Nephron progenitor cell (in vitro differentiated cells): ENCODE results near the gene CDH22.

ENCODE experiments used
- DNase-seq: peaks from one replicate; pipeline ENCODE4 v3.0.0; 2021
- H3K27ac Mint-ChIP-seq: 2 replicates; pipeline ENCODE4 v1.8.0; 2021; ENCODE audit warnings: mild to moderate bottlenecking, moderate library complexity, mixed read lengths
- H3K27me3 Mint-ChIP-seq: 2 replicates; pipeline ENCODE4 v1.8.0; 2021; ENCODE audit warnings: mild to moderate bottlenecking, low read depth, mixed read lengths; ENCODE audit not compliant: poor library complexity
- H3K36me3 Mint-ChIP-seq: 2 replicates; pipeline ENCODE4 v1.8.0; 2021; ENCODE audit warnings: low read depth, mixed read lengths
- H3K4me1 Mint-ChIP-seq: 2 replicates; pipeline ENCODE4 v1.8.0; 2021; ENCODE audit warnings: mixed read lengths
- H3K4me3 Mint-ChIP-seq: 2 replicates; pipeline ENCODE4 v1.8.0; 2021; ENCODE audit warnings: mild to moderate bottlenecking, moderate library complexity, mixed read lengths
- H3K9me3 Mint-ChIP-seq: 2 replicates; pipeline ENCODE4 v1.8.0; 2021; ENCODE audit warnings: mild to moderate bottlenecking, moderate library complexity, mixed read lengths
- TF ChIP-seq, protein P1 (sequence below): fragments of 200-600 bp; sonication (generic); IDR thresholded peaks from 2 replicates; pipeline ENCODE4 v1.5.0; 2021; ENCODE audit warnings: antibody characterized with exemption

CDH22 gene

DNA sequence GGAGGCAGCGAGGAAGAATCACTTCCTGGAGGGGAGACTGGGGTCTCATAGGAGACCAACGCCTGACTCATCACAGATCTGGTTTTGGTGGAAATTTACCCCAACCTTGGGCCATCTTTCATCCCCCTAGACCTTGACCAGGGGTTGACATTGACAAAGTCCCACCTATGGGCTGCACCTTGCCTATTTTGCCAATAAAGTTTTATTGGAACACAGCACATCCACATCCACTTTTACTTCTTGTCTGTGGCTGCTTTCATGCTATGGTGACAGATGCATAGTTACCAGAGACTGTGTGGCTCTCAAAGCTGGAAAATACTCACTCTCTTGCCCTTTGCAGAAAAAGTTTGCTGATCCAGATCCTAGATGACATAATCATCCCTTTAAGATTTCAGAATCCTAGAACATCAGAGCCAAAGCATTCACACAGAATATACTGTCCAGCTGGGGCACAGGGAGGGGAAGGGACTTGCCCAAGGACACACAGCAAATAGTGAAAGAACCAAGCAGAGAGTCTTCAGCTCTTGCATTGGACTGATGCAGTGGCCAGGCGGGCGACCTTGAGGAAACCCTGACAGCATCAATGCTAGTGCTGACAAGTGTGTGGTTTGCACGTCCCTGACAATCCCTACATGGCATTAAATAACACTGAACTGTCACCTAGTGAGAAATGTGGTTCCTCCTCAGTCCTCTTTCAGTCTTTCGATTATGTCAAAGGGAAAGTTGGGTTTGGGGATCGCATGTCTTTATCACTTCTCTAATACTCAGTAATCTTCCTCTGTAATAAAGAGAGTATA, 149.0 kb downstream of the CDH22 start:
- H3K4me1 Mint-ChIP-seq, result peaks cover 15% of the 10 kb centered on the region

DNA sequence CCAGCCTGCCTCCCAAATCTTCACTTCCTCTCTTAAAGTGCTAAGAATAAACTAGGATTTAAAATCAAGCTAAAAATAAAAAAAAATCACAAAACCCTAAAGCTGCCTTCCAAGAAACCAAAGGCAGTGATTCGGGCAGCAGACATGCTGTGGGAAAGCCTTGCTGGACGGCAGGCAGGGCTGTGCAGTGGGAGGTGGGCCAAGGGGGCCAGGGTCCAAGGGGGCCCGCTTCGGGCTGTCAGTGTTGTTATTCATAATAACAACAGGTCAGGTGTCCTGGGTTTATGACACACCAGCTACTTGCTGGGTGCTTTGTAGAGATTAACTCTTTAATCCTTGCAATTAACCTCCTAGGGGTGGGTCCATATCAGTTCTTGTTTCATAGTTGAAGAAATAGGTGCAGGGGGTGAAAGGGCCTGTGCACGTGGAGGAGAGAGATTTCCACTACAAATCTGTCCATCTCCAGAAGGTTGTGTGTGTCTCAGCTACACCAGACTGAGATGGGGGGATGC, 149.8 kb downstream of the CDH22 start:
- TF ChIP-seq, protein P1, sequence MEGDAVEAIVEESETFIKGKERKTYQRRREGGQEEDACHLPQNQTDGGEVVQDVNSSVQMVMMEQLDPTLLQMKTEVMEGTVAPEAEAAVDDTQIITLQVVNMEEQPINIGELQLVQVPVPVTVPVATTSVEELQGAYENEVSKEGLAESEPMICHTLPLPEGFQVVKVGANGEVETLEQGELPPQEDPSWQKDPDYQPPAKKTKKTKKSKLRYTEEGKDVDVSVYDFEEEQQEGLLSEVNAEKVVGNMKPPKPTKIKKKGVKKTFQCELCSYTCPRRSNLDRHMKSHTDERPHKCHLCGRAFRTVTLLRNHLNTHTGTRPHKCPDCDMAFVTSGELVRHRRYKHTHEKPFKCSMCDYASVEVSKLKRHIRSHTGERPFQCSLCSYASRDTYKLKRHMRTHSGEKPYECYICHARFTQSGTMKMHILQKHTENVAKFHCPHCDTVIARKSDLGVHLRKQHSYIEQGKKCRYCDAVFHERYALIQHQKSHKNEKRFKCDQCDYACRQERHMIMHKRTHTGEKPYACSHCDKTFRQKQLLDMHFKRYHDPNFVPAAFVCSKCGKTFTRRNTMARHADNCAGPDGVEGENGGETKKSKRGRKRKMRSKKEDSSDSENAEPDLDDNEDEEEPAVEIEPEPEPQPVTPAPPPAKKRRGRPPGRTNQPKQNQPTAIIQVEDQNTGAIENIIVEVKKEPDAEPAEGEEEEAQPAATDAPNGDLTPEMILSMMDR, result no peak
- Mint-ChIP-seq H3K27ac (no peak overlapping the region), H3K36me3 (no peaks in the 10 kb centered on the region), H3K4me3 (no peak overlapping the region), H3K27me3 (peaks cover 50% of the 10 kb centered on the region), H3K4me1 (peaks cover 16% of the 10 kb centered on the region), H3K9me3 (no peaks in the 10 kb centered on the region)
- DNase-seq, result no peak

More for the DNA sequence above, 149.0 kb downstream of the CDH22 start:
- no peak for DNase-seq
- TF ChIP-seq, protein P1, result no peak
- H3K36me3 Mint-ChIP-seq, result no peaks in the 10 kb centered on the region
- H3K4me3 Mint-ChIP-seq, result no peak overlapping the region
- peaks cover 51% of the 10 kb centered on the region for H3K27me3 Mint-ChIP-seq
- no peak overlapping the region for H3K27ac Mint-ChIP-seq
- no peaks in the 10 kb centered on the region for H3K9me3 Mint-ChIP-seq

DNA sequence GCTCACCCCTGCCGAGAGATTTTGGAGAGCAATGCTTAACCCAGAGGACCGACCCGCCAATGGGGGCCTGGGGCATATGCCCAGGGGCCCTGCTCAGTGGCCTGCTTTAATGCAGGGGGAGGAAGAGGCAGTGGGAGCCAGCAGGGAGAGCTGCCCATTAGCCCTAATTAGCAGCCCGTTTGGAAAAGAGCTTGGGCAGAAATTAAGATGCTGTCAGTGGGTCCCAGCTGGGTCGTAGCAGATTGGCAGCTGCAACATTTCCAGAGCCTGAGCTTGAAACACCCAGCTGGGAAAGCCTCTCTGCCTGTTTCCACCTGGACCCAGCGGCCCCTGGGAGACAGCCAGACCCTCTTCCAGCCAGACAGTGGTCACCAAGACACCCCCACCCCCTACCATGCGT, 150.7 kb downstream of the CDH22 start:
- Mint-ChIP-seq H3K27ac (no peak overlapping the region), H3K4me1 (peaks cover 16% of the 10 kb centered on the region), H3K27me3 (peaks cover 50% of the 10 kb centered on the region), H3K4me3 (no peak overlapping the region), H3K9me3 (no peaks in the 10 kb centered on the region), H3K36me3 (no peaks in the 10 kb centered on the region)
- no peak for DNase-seq
- TF ChIP-seq, protein P1, result no peak

DNA sequence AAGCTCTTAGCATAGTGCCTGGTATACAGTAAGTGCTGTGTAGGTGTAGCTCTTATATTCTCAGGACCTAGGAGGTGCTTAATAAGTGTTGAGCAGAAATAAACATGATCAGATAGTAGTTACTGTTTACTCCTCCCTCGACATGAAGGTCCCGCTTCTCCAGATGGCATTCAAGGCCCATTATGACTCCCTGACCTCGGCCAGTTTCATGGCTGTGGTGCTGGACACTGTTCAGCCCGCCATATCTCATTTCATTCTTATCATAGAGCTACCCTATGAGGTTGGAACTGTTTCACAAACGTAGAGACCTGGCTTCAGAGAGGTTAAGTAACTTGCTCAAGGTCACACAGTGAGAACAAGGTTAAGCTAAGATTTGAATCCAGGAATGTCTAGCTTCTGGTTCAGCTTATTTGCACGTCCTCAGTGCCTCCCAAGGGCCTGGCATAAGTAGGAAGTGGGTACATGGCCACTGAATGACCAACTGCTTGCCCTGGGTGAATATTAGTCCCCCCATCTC, 151.2 kb downstream of the CDH22 start:
- peaks cover 46% of the 10 kb centered on the region for H3K27me3 Mint-ChIP-seq
- H3K4me1 Mint-ChIP-seq, result peaks cover 16% of the 10 kb centered on the region
- no peaks in the 10 kb centered on the region for H3K9me3 Mint-ChIP-seq
- no peak overlapping the region for H3K27ac Mint-ChIP-seq
- H3K36me3 Mint-ChIP-seq, result no peaks in the 10 kb centered on the region
- no peak overlapping the region for H3K4me3 Mint-ChIP-seq
- DNase-seq, result no peak
- TF ChIP-seq, protein P1, result no peak

DNA sequence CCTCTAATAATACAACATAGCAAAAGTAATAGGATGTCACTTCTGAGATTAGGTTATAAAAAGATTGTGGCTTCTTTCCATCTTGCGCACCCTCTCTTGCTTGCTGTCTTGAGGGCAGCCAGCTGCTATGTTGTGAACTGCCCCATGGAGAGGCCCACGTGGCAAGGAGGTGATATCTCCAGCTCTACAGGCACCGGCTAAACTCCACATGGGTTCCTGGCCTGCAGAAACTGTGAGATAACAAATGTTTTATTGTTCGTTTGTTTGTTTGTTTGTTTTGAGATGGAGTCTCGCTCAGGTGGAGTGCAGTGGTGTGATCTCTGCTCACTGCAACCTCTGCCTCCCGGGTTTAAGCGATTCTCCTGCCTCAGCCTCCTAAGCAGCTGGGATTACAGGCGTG, 152.2 kb downstream of the CDH22 start:
- DNase-seq, result no peak
- TF ChIP-seq, protein P1, result no peak
- Mint-ChIP-seq H3K4me3 (no peak overlapping the region), H3K36me3 (no peaks in the 10 kb centered on the region), H3K4me1 (peaks cover 27% of the 10 kb centered on the region), H3K9me3 (no peaks in the 10 kb centered on the region), H3K27ac (no peak overlapping the region), H3K27me3 (peaks cover 42% of the 10 kb centered on the region)

DNA sequence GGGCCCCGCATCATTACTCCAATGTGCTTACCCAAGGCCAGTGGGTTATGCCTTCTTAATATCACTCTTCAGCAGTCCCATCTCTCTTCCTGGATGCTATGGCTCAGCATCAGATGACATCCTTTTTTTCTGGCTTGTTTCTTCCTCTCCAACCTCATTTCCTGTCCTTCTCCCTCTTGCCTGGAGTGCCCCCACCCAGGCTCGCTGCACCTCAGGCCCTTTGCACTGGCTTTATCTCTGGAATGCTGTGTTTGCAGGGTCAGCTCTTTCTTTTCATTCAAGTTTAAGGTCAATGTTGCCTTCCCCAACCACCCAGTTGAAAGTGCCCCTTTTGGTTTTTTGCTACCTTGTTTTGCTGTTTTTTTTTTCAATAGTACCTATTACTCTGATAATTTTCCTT, 153.5 kb downstream of the CDH22 start:
- Mint-ChIP-seq H3K4me3 (no peak overlapping the region), H3K27me3 (peaks cover 35% of the 10 kb centered on the region), H3K36me3 (no peaks in the 10 kb centered on the region), H3K27ac (no peak overlapping the region), H3K4me1 (peaks cover 36% of the 10 kb centered on the region), H3K9me3 (no peaks in the 10 kb centered on the region)
- no peak for DNase-seq
- TF ChIP-seq, protein P1, result no peak
